K562 (cell line): ENCODE data around the gene CBY3. TPM values are rescaled to one million over a fixed set of nuclear protein-coding genes. Genes with fewer than 3 reads are reported as not detected.

Experiments
- AFF4 ChIP-seq: sonication (generic); formaldehyde crosslinking; IDR thresholded peaks from 2 replicates; pipeline ENCODE4 v1.8.0; 2023; ENCODE audit warnings: mild to moderate bottlenecking, missing genetic modification reagents
- CBX5 ChIP-seq: IDR thresholded peaks from 2 replicates; pipeline ENCODE4 v1.6.1; 2014; ENCODE audit warnings: low read depth, borderline replicate concordance
- CBX8 ChIP-seq: fragments of 200-600 bp; sonication (generic); IDR thresholded peaks from 2 replicates; pipeline ENCODE4 v1.6.1; 2012; ENCODE audit warnings: borderline replicate concordance, mixed run types, low read depth, mild to moderate bottlenecking, moderate library complexity, mixed read lengths, low read length, control low read depth, inconsistent platforms; ENCODE audit not compliant: poor library complexity, severe bottlenecking; ENCODE audit errors: extremely low read depth
- CREB3L1 ChIP-seq: fragments of 450-650 bp; IDR thresholded peaks from 2 replicates; pipeline ENCODE4 v1.6.1; 2014; ENCODE audit warnings: low read depth, mild to moderate bottlenecking, moderate library complexity, borderline replicate concordance
- E2F4 ChIP-seq: sonication (generic); formaldehyde crosslinking; IDR thresholded peaks from 2 replicates; pipeline ENCODE4 v1.8.0; 2022; ENCODE audit warnings: mild to moderate bottlenecking, low read depth, missing genetic modification reagents
- ELK3 ChIP-seq: fragments of 450-650 bp; formaldehyde crosslinking; IDR thresholded peaks from 2 replicates; pipeline ENCODE4 v1.4.0; 2020; ENCODE audit warnings: mild to moderate bottlenecking
- MAFG ChIP-seq: fragments of 450-650 bp; conservative IDR thresholded peaks from 2 replicates; pipeline ENCODE4 v1.6.1; 2016; ENCODE audit warnings: missing genetic modification characterization, missing compliant biosample characterization
- RBM34 ChIP-seq: fragments of 200-400 bp; formaldehyde crosslinking; IDR thresholded peaks from 2 replicates; pipeline ENCODE4 v1.6.1; 2018; ENCODE audit warnings: low read length, borderline replicate concordance; ENCODE audit not compliant: insufficient read depth
- ZNF12 ChIP-seq: sonication (generic); formaldehyde crosslinking; IDR thresholded peaks from 2 replicates; pipeline ENCODE4 v1.4.0; 2020; ENCODE audit warnings: mild to moderate bottlenecking, missing genetic modification reagents
- ZNF780A ChIP-seq: fragments of 250-450 bp; sonication (Bioruptor Pico); IDR thresholded peaks from 2 replicates; pipeline ENCODE4 v1.5.0; 2021; ENCODE audit warnings: mild to moderate bottlenecking
- polyA plus RNA-seq, 8 experiments: library from polyadenylated mRNA; depleted of rRNA in 4 of 8; stranded (reverse) in 5 of 8; unstranded in 3 of 8; fragments of >200 nt; fragmentation: Nextera tagmentation in 2 of 8; fragmentation: Illumina TruSeq in 1 of 8; extraction: Ambion mirVana in 2 of 8; extraction: Trizol in 1 of 8; gene quantifications; 2 replicates each; pipeline versions ENCODE4 v1.2.1 to v1.2.3, GENCODE V29; 2011 to 2014; ENCODE audit warnings: inconsistent platforms in 1 of 8, missing spikeins in 1 of 8
- total RNA-seq, 7 experiments: library from RNA; depleted of rRNA in 6 of 7; stranded (reverse); fragments of >200 nt in 6 of 7; fragmentation: Illumina TruSeq in 2 of 7; extraction: Trizol in 2 of 7; gene quantifications; 2 replicates each; pipeline versions ENCODE4 v1.2.1 to v1.2.3, GENCODE V29; 2011 to 2021; ENCODE audit warnings: low replicate concordance in 1 of 7
- TF ChIP-seq, protein P1 (sequence below): sonication (generic); formaldehyde crosslinking; IDR thresholded peaks from 2 replicates; pipeline ENCODE4 v1.8.0; 2022; ENCODE audit warnings: mild to moderate bottlenecking, missing genetic modification reagents, borderline replicate concordance
- TF ChIP-seq, protein P2 (sequence below): sonication (generic); formaldehyde crosslinking; IDR thresholded peaks from 2 replicates; pipeline ENCODE4 v1.8.0; 2022; ENCODE audit warnings: mild to moderate bottlenecking, missing genetic modification reagents

The CBY3 gene
- total and polyA plus RNA-seq, 9 of the 15 experiments (the other 6 are each of a cell fraction or from before 2014, with no cell fraction given), result not detected

DNA sequence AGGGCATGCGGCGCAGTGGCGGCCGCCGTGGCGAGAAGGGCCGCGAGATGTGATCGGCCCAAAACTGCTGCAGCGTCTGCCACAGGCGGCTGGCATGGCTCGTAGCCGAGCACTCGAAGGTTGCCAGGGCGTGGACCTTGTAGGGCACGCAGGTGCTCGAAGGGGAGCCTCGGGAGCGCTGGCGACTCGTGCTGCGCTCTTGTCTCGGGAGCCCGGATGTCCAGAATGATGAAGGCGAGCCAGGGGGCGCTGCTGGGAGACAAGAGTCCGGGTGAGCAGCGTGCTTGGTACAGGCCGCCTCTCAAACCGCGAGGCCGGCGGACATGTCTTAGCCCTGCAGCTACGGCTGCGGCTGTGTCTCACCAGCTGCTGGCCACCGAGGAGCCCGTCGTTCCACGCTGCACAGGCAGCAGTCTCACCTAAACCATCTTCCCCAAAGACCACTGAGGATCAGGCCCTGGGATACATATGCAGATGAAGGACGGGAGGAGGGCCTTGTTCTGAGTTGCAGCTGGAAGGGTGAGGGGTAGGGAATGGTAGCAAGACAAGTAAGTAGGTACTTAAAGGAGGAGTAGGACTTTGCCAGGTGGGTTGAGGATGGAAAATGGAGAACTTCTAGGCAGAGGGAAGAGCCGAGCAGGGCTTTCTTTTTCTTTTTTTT lies 1.7 kb downstream of the CBY3 start (continued):
- TF ChIP-seq, protein P1, sequence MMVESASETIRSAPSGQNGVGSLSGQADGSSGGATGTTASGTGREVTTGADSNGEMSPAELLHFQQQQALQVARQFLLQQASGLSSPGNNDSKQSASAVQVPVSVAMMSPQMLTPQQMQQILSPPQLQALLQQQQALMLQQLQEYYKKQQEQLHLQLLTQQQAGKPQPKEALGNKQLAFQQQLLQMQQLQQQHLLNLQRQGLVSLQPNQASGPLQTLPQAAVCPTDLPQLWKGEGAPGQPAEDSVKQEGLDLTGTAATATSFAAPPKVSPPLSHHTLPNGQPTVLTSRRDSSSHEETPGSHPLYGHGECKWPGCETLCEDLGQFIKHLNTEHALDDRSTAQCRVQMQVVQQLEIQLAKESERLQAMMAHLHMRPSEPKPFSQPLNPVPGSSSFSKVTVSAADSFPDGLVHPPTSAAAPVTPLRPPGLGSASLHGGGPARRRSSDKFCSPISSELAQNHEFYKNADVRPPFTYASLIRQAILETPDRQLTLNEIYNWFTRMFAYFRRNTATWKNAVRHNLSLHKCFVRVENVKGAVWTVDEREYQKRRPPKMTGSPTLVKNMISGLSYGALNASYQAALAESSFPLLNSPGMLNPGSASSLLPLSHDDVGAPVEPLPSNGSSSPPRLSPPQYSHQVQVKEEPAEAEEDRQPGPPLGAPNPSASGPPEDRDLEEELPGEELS (CRISPR knock-in tag), result no peak
- TF ChIP-seq ZNF12 (CRISPR knock-in tag), result 0 out of 2 replicates have a peak, but pooled peaks have one; percentile 63
- TF ChIP-seq CBX5, result no peak; the same call in 1 of the 2 replicates
- TF ChIP-seq ELK3 (CRISPR knock-in tag), result no peak
- TF ChIP-seq RBM34, result no peak
- TF ChIP-seq E2F4 (CRISPR knock-in tag), result peak; percentile 60; the same call in 1 of the 2 replicates
- TF ChIP-seq CBX8, result no peak
- TF ChIP-seq CREB3L1, result no peak
- no peak for TF ChIP-seq MAFG (tag)
- TF ChIP-seq ZNF780A (CRISPR knock-in tag), result no peak
- TF ChIP-seq AFF4 (CRISPR knock-in tag), result no peak
- TF ChIP-seq, protein P2, sequence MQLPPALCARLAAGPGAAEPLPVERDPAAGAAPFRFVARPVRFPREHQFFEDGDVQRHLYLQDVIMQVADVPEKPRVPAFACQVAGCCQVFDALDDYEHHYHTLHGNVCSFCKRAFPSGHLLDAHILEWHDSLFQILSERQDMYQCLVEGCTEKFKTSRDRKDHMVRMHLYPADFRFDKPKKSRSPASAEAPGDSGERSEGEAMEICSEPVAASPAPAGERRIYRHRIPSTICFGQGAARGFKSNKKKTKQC, result 0 out of 2 replicates have a peak, but pooled peaks have one; percentile 49
